Peyer's patch (tissue), 4 donors: ENCODE measurements around the gene CEACAM19.

Source experiments
- POLR2A ChIP-seq, 2 donors: fragments of 450-650 bp; IDR thresholded peaks; one replicate each; pipeline ENCODE4 v1.5.1; 2017; ENCODE audit warnings: antibody characterized with exemption in 2 of 2, mild to moderate bottlenecking in 2 of 2, moderate library complexity in 2 of 2
- TF ChIP-seq, protein P1 (sequence below), 6 experiments: fragments of 450-650 bp in 4 of 6; fragments of 200-600 bp in 2 of 6; sonication (generic) in 1 of 6; IDR thresholded peaks; one replicate each; pipeline ENCODE4 v1.5.1; 2017 to 2019; ENCODE audit warnings: antibody characterized with exemption in 6 of 6, mild to moderate bottlenecking in 3 of 6, moderate library complexity in 1 of 6

DNA sequence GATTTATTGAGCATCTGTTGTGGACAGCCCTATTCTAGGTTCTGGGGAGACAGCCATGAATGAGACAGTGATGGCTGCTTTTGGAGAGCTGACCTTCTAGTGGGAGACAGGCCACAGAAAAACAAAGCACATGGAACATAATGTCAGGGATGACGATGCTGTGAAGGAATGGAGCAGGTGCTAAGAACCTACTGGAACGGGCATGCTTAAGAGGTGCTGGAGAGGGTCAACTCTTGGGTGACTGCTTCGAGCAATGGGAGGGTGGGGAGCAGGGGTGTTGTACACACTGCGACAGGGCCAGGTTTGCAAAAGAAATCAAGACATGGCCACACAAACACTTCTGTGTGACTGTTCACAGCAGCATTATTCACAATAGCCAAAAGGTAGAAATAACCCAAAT is 15.6 kb downstream of the CEACAM19 start:
- TF ChIP-seq, protein P1, sequence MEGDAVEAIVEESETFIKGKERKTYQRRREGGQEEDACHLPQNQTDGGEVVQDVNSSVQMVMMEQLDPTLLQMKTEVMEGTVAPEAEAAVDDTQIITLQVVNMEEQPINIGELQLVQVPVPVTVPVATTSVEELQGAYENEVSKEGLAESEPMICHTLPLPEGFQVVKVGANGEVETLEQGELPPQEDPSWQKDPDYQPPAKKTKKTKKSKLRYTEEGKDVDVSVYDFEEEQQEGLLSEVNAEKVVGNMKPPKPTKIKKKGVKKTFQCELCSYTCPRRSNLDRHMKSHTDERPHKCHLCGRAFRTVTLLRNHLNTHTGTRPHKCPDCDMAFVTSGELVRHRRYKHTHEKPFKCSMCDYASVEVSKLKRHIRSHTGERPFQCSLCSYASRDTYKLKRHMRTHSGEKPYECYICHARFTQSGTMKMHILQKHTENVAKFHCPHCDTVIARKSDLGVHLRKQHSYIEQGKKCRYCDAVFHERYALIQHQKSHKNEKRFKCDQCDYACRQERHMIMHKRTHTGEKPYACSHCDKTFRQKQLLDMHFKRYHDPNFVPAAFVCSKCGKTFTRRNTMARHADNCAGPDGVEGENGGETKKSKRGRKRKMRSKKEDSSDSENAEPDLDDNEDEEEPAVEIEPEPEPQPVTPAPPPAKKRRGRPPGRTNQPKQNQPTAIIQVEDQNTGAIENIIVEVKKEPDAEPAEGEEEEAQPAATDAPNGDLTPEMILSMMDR (IDR thresholded peaks at IDR 0.05) = no peak
- no peak for TF ChIP-seq POLR2A (IDR thresholded peaks at IDR 0.05)
